Lung (tissue), 12 donors: ENCODE measurements around the gene WASHC4. TPM values are rescaled to one million over a fixed set of nuclear protein-coding genes. Genes with fewer than 3 reads are reported as not detected.

Source experiments
- ATAC-seq: fragments of 200-7000 bp; cut with Tn5 transposase; one replicate; pipeline ENCODE4 v1.9.1; 2020; ENCODE audit warnings: moderate number of reproducible peaks; ENCODE audit not compliant: insufficient read depth, low FRiP score
- DNase-seq, 3 donors: peaks; one replicate each; pipeline ENCODE4 v3.0.0-alpha.2; 2013 to 2017
- H3K27ac ChIP-seq, 2 donors: one replicate each; pipeline ENCODE4 v1.5.1; 2013; ENCODE audit warnings: mild to moderate bottlenecking in 2 of 2, moderate library complexity in 2 of 2, control low read depth in 1 of 2, inconsistent platforms in 1 of 2, low read depth in 1 of 2, low read length in 1 of 2
- H3K27me3 ChIP-seq, 3 donors: one replicate each; pipeline ENCODE4 v1.5.1; 2013; ENCODE audit warnings: low read length in 2 of 3; ENCODE audit not compliant: control insufficient read depth in 3 of 3, insufficient read depth in 3 of 3
- H3K36me3 ChIP-seq, 4 donors: one replicate each; pipeline ENCODE4 v1.5.1; 2013; ENCODE audit warnings: low read length in 4 of 4, mild to moderate bottlenecking in 1 of 4, moderate library complexity in 1 of 4; ENCODE audit not compliant: control insufficient read depth in 4 of 4, insufficient read depth in 4 of 4
- H3K4me1 ChIP-seq, 5 donors: one replicate each; pipeline ENCODE4 v1.5.1; 2013; ENCODE audit warnings: low read length in 5 of 5, mild to moderate bottlenecking in 2 of 5, moderate library complexity in 1 of 5; ENCODE audit not compliant: control insufficient read depth in 5 of 5, insufficient read depth in 5 of 5
- H3K4me3 ChIP-seq: one replicate; pipeline ENCODE4 v1.5.1; 2013; ENCODE audit warnings: mild to moderate bottlenecking, control low read depth, moderate library complexity
- H3K9ac ChIP-seq, 2 donors: one replicate each; pipeline ENCODE4 v1.5.1; 2013; ENCODE audit warnings: low read length in 2 of 2, control low read depth in 1 of 2; ENCODE audit not compliant: insufficient read depth in 1 of 2
- H3K9me3 ChIP-seq, 4 donors: one replicate each; pipeline ENCODE4 v1.5.1; 2013; ENCODE audit warnings: low read length in 3 of 4, mild to moderate bottlenecking in 1 of 4, moderate library complexity in 1 of 4; ENCODE audit not compliant: control insufficient read depth in 4 of 4, insufficient read depth in 3 of 4
- WGBS, 2 donors: extraction: QIAGEN DNeasy Blood & Tissue Kit; methylation state at CpG; one replicate each; pipeline ENCODE4 v1.1.7; 2013; 5-methylcytosine and 5-hydroxymethylcytosine counted together
- polyA plus RNA-seq, 2 donors: library from polyadenylated mRNA; stranded (reverse); fragments of 200-250 nt; gene quantifications; one replicate each; pipeline ENCODE4 v1.2.1, GENCODE V29; 2013
- total RNA-seq, 2 donors: library from RNA; depleted of rRNA in 1 of 2; stranded (reverse); fragments of >200 nt in 1 of 2; gene quantifications; one replicate each; pipeline ENCODE4 v1.2.1, GENCODE V29; 2014 to 2021
- TF ChIP-seq, protein P1 (sequence below): IDR thresholded peaks from 2 replicates; pipeline ENCODE4 v1.5.1; 2012; ENCODE audit warnings: mild to moderate bottlenecking; ENCODE audit errors: control extremely low read depth, extremely low read depth
- donor health status: control.
- donor health status: control.
- donor health status: Bipolar disorder and iron deficiency.
- donor health status: healthy.
- donor health status: DM: yes; HTN: yes; CAD: no.

Gene WASHC4
- total and polyA plus RNA-seq, 4 donors: 18.8 to 150 (median 34.3) TPM

DNA sequence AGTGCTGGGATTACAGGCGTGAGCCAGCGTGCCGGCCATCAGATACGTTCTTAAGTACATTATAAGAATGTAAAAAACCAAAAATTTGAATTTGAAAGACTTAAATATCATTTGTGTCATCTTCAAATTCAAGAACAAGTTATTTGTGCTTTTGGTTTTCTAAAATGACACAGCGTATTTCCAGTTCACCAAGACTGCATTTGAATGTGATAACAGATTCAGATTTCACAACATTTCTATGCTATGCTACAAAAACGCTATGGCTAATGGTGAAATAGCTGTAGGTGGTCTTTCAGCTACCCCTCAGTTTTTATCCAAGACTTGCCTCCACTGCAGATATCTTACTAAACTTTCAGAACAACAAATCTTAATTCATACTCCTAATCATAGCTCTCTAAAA is 81.8 kb downstream of the WASHC4 start:
- WGBS, 2 donors: 75 to 86% methylated on average over 6 of the region's 6 CpGs
- H3K9me3 ChIP-seq: peaks cover 0 to 4% (median 0%) of the 10 kb centered on the region in 4 donors
- no peak overlapping the region for H3K27ac ChIP-seq
- TF ChIP-seq, protein P1, sequence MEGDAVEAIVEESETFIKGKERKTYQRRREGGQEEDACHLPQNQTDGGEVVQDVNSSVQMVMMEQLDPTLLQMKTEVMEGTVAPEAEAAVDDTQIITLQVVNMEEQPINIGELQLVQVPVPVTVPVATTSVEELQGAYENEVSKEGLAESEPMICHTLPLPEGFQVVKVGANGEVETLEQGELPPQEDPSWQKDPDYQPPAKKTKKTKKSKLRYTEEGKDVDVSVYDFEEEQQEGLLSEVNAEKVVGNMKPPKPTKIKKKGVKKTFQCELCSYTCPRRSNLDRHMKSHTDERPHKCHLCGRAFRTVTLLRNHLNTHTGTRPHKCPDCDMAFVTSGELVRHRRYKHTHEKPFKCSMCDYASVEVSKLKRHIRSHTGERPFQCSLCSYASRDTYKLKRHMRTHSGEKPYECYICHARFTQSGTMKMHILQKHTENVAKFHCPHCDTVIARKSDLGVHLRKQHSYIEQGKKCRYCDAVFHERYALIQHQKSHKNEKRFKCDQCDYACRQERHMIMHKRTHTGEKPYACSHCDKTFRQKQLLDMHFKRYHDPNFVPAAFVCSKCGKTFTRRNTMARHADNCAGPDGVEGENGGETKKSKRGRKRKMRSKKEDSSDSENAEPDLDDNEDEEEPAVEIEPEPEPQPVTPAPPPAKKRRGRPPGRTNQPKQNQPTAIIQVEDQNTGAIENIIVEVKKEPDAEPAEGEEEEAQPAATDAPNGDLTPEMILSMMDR: no peak
- H3K9ac ChIP-seq: no peak overlapping the region
- DNase-seq (no peak), ATAC-seq (no peak)
- H3K4me1 ChIP-seq: no peaks in the 10 kb centered on the region
- no peaks in the 10 kb centered on the region for H3K27me3 ChIP-seq
- H3K4me3 ChIP-seq: no peak overlapping the region
- peaks cover 45 to 64% (median 45%) of the 10 kb centered on the region in 4 donors for H3K36me3 ChIP-seq

DNA sequence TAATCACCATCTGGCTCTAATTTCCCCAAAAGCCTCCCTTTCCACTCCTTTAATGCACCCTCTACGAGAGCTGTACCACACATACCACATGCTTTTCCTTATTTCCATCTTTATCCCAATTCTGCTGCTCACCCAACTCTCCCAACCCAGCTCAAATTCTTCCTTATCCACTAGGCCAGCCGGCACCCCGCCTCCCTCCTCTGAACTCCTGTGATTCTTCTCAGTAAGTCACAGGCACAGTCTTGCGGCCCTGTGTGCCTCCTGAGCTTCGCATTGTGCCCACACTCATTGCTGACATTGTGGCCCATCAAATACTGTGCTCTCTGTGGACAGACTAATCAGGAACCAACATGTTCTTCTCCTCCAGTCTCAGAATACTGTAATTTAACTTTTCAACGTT is 83.0 kb downstream of the WASHC4 start:
- H3K36me3 ChIP-seq: peaks cover 39 to 60% (median 42%) of the 10 kb centered on the region in 4 donors

DNA sequence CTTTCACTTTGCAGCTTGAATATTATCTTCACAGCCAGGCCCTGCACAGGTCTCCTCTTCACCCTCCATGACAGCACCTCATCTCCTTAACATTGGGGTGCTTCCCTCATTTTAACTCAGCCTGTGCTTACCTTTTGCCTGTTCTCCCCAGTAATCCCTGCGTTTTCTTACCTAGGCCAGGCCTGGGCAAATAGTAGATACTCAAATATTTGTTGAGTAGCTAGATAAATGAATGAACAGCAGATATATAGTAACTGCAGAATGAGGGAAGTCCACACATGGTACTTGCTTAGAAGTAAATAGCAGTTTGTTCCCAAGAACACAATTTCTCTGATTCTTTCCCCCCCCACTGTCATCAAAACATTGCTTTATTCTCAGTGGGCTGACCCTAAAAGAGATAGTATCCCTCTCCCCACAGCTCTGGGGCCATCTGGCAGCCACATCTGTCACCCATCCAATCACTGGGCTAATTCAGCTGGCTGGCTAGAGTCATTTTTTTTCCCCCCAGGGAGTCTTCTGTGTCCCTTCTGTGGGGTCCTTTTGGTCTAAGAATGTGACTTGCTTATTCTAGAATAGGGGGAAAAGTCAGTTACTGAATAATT is 85.2 kb downstream of the WASHC4 start:
- DNase-seq (no peak), ATAC-seq (no peak)
- TF ChIP-seq, protein P1: no peak
- Histone ChIP-seq H3K36me3 (peaks cover 41 to 56% (median 46%) of the 10 kb centered on the region in 4 donors), H3K9me3 (no peaks in the 10 kb centered on the region), H3K27ac (no peak overlapping the region), H3K9ac (no peak overlapping the region), H3K4me1 (no peaks in the 10 kb centered on the region), H3K4me3 (no peak overlapping the region), H3K27me3 (no peaks in the 10 kb centered on the region)
- 89 to 90% methylated on average over 1 of the region's 1 CpG for WGBS, 2 donors

More for the DNA sequence above, 83.0 kb downstream of the WASHC4 start:
- peaks cover 0 to 4% (median 0%) of the 10 kb centered on the region in 4 donors for H3K9me3 ChIP-seq
- H3K27me3 ChIP-seq: no peaks in the 10 kb centered on the region
- DNase-seq (no peak), ATAC-seq (no peak)
- no peak overlapping the region for H3K27ac ChIP-seq
- H3K9ac ChIP-seq: no peak overlapping the region
- no peaks in the 10 kb centered on the region for H3K4me1 ChIP-seq
- TF ChIP-seq, protein P1: no peak
- no peak overlapping the region for H3K4me3 ChIP-seq
- 94 to 96% methylated on average over 6 of the region's 6 CpGs for WGBS, 2 donors

DNA sequence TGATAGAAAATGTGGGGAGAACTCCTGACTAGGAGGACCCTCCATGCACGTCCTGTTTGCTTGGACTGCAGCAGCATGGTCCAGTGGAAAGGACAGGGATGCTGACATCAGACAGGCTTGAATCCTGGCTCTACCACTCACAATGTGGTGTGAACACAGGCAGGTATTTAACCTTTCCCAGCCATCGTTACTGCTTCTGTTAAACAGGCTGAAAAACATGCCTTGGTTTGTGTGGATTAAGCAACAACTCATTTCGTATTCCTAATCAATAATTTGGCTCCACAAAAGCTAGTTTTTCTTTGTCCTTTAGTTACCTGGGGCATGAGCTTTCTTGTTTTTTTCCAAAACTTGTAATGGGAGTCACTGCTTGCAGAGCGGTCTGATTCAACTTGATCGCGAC is 87.4 kb downstream of the WASHC4 start:
- Histone ChIP-seq H3K4me1 (no peaks in the 10 kb centered on the region), H3K9ac (no peak overlapping the region), H3K9me3 (no peaks in the 10 kb centered on the region), H3K27ac (no peak overlapping the region), H3K27me3 (no peaks in the 10 kb centered on the region), H3K36me3 (peaks cover 35 to 53% (median 42%) of the 10 kb centered on the region in 4 donors), H3K4me3 (no peak overlapping the region)
- TF ChIP-seq, protein P1: no peak
- WGBS, 2 donors: 96% methylated on average over 6 of the region's 6 CpGs
- no peak for DNase-seq
- no peak for ATAC-seq
